ENCODE measurements around the gene RBM28.

RBM28 gene

DNA sequence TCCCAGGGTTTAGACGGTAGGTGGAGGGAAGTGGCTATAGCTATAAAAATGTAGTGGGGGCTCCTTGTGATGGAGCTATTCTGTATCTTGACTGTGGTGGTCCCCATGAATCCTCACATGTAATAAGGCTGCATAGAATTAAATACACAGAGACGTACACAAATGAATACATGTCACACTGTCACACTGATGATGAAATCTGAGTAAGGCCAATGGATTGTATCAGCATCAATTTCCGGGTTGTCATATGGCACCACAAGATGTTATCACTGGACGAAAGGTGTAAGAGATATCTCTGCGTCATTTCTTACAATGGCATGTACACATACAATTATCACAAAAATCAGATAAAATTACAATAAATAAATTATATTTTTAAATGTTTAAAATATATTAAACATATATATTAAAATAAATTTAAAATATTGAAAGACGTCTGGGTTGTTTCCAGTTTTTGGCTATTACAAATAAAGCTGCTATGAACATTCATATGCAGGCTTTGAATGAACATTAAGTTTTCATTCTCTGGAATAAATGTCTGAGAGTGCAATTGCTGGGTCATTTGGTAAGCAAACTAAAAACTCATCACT lies 64.5 kb downstream of the RBM28 start:
- no peak for DNase-seq

GRCh38 chr7:128278366-128278765 lies 65.3 kb downstream of the RBM28 start:
- DNase-seq: no peak

- DNase-seq: no peak
These were observed 68.0 kb downstream of the RBM28 start for GRCh38 chr7:128275681-128276080.

DNA sequence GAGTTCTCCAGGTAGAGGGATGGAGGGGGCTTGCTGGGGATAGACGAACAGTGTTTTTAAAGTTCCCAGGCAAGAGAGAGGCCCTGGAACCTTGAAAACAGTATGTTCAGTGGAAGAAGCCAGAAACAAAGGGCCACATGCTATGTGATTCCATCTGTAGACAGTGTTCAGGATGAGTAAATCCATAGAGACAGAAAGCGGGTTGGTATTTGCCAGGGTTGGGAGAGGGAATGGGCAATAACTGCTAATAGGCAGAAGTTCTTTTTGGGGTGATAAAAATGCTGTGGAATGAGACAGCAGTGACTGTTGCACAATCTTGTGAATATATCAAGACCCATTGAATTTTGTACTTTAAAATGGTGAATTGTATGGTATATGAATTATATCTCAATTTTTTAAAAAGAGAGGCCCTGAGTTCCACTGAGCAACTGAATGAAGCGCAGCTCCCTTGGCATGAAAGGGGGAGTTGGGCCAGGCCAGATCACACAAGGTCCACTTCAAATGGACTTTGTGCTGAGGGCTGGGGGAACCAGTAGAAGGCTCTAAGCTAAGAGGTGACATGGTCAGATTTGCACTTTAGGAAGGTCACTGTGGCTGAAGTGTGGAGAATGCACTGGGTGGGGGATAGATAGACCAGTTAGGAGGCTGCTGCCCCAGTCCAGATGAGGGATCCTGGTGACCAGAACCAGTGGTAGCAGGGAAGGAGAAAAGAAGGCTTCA lies 68.7 kb downstream of the RBM28 start:
- DNase-seq: no peak

GRCh38 chr7:128274246-128274883 lies 69.3 kb downstream of the RBM28 start:
- no peak for DNase-seq

- DNase-seq: no peak
These were observed 71.7 kb downstream of the RBM28 start for GRCh38 chr7:128271942-128272481.

- DNase-seq: no peak
These were observed 72.2 kb downstream of the RBM28 start for GRCh38 chr7:128271471-128271941.

- DNase-seq: no peak
These were observed 72.9 kb downstream of the RBM28 start for GRCh38 chr7:128270826-128271272.

DNA sequence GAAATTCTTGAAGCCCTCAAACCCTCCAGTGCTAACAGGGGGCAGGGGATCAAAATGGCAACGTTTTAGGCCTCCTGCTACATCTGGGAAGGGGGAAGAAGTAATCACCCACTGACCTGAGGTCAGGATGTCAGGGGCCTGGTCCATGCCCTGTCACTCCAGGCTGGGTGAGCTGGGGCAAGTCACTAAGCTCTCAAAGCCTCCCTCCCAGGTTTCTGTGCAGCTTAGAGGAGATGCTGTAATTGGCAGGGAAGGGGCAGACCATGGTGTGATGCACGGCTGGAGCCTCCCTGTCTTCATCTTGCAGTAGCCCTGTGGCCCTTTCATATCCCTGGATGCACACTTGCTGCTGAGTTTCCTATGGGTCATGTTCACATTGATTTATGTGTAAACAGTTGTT lies 75.5 kb downstream of the RBM28 start:
- no peak for DNase-seq

GRCh38 chr7:128267595-128267924 lies 76.1 kb downstream of the RBM28 start:
- DNase-seq: no peak

DNA sequence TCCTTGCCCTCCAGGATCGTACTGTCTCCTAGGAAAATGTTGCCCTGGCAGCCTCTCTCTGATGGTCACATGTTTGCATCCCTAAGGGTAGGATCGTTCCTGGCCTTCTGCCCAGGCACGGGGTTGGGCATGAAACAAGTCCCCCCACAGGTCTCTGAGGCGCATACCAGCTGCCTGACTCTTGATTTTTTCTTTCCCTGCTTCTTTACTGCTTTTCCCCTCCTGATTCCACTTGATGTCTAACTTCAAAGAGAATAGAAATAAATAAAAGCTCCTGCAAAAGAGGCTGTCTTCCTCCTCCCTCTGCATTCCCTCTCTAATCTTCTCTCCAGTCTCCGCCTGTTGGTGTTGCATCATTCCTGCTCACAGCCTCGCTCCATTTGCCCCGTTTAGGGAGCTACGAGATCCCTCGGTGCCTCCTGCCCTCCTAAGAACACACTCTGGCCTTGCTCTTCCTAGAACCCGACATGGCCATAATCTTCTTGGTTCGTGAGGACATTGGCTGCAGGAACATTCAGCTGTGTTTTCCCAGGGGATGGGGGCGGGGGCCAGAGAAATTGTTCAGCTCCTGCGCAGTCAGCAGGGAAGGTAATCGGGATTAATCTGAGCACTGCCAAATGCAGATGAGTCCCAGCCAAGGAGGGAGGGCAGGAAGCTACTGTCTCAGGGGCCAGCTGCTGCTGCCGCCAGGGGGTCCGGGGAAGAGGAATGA lies 76.7 kb downstream of the RBM28 start:
- no peak for DNase-seq

DNA sequence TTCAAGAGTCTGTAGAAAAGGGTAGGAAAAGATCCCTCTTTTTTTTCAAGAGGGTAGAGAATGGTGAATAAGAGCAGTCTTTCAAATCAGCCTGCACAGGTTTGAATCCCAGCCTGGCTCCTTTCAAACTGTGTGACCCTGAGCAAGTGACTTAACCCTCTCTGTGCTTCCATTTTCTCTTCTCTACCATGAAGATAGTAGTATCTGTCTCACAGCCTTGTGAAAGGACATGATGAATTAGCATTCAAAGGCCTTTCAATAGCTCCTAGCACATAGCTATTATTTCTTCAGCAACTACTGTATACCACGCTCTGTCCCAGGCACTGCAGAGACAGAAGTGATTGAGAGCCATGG lies 77.2 kb downstream of the RBM28 start:
- DNase-seq: no peak

DNA sequence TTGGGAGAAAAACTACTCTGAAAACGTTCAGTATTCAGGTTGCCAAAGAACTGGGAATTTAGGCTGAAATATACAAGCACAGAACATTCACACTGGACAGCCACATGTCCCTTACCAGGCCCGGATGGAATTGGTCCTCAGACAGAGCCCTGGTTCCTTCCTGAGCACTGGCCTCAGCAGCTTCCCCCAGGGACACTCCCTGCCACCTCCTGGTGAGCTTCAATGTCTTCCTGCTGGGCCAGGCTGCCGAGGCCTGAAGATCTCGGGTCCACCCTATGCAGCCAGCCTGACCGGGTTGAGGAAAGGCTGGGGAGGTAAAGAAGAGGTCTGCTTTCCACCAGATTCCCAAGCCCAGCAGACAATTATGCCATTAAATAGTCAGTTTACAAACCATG lies 77.8 kb downstream of the RBM28 start:
- DNase-seq: no peak

DNA sequence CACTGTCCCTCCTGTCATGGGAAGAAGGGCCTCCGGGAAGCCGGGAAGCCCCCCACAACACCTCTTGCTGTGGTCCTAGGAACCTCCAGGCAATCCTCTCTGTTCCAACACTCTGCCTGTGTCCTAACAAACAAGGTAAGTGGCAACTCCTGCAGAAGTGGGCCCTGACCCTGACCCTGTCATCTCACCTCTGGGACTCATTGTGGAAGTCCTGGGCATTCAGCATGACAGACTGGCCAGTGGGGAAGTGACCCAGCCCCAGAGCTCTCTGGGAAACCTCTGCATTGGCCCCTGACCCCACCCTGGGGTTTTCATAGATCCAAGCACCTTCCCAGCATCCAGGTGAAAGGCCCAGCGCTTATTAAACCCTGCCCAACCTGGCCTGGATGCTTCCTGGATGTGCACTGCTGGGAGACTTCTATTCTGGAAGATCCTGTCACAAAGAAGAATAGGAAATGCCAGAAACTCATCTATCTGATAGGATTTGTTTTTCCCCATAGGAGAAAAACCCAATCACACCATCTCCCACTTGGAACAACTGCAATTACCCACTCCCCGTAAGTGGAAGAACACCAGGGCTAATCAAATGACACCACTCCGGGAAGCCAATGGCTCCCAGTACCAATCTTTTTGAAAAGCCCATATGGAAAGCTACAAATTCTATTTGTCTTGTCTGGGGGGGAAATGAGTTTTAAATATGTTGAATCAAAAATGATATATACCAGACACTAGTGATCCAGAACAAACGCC lies 78.4 kb downstream of the RBM28 start:
- no peak for DNase-seq

DNA sequence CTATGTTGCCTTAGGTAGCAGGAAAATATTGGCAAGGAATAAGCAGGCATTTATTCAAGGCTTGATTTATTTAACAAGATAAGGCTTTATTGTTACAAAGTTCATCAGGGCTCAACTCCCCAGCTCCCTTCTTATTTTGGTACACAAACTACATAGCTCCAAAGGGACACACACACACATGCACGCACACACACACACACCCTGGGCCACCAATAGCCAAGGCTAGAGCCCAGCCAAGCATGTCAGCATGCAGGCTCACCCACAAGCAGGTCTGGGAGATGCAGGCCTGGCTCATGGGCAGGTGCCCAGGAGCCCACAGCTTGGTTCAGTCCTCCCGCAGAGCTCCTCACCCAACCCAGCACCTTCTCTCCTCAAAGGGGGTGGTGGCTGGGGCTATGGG lies 79.2 kb downstream of the RBM28 start:
- no peak for DNase-seq

- DNase-seq: no peak
These were observed 80.3 kb downstream of the RBM28 start for GRCh38 chr7:128263420-128263819.

- DNase-seq: no peak
These were observed 81.3 kb downstream of the RBM28 start for GRCh38 chr7:128262273-128263028.

GRCh38 chr7:128260069-128260795 lies 83.5 kb downstream of the RBM28 start:
- no peak for DNase-seq

DNA sequence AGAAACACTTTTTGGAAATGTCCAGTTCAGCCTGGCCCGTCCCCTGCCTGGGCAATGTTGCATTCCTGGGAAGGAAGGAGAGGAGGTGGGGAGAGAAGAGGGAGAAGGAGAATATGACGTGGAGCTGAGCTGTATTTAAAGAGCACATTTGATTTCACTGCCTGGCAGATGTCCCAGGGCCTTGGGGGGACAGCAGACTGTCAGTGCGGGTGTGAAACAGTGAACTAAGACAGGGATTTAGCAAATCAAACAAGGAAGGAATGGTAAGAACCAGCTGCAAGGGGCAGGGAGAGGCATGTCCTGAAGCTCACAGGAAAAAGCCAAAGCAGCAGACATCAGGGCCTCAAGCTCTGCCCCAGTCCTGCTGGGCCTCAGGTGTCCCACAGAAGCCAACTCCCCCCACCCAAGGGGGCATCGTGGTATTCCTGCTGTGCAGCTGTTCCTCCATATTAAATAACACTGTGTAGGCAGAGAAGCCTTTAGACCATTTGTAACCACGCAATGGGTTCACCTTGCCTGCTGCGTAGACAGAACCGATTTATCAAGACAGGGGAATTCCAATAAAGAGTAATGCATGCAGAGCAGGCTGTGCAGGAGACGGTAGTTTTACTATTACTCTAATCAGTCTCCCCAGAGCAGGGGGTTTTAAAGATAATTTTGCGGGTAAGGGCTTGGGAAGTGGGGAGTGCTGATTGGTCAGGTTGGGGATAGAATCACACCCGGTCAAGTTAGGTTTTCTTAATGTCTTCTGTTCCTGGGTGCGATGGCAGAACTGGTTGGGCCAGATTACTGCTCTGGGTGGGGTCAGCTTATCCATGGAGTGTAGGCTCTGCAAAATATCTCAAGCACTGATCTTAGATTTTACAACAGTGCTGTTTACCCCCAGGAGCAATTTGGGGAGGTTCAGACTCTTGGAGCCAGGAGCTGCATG lies 84.3 kb downstream of the RBM28 start:
- no peak for DNase-seq

GRCh38 chr7:128257458-128257857 lies 86.2 kb downstream of the RBM28 start:
- DNase-seq: no peak
